Head of caudate nucleus (tissue), 42 donors: Measurements from ENCODE around the gene CLCN2.

ENCODE experiments used
- DNase-seq, 42 donors: peaks; one replicate each; pipeline versions ENCODE4 v3.0.0 to v3.0.0-alpha.2; 2020 to 2021; ENCODE audit warnings: mixed read lengths in 7 of 42
- intact Hi-C: fragments of 100-400 bp; cut with DNase I; formaldehyde crosslinking; loops from one replicate; pipeline ENCODE4 v1.15.0; 2022

Gene CLCN2

DNA sequence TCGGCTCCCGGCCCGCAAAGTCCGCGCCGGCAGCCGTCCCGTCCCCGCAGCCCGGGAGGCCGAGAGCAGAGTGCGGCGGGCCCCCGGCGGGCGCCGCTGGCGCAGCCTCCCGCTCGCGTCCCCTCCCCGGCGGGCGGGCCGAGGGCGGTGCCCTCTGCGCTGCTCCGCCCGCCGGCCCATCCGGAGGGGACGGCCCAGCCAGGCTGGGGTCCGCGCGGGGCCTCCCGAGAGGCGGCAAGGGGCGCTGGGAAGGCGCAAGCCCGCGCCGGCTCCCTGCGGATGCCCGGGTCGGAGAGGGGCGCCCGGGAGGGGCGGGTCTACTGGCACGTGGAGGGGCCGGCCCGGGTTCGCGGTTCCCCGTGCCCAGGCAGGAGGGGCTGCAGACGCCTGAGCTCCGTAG lies at the start of gene CLCN2, which contains the start of gene POLR2H:
Gene CLCN2 (minus strand): TSS at position 74 of the 400 bp plus-strand sequence. CDS start 126 bp downstream, outside the sequence.
Gene POLR2H (plus strand): TSS at position 179 of the 400 bp plus-strand sequence. CDS start 1,783 bp downstream, outside the sequence.
- intact Hi-C loops = no loop called here
- peak in 40 of 42 donors; percentile 46 to 85 (median 72) for DNase-seq

DNA sequence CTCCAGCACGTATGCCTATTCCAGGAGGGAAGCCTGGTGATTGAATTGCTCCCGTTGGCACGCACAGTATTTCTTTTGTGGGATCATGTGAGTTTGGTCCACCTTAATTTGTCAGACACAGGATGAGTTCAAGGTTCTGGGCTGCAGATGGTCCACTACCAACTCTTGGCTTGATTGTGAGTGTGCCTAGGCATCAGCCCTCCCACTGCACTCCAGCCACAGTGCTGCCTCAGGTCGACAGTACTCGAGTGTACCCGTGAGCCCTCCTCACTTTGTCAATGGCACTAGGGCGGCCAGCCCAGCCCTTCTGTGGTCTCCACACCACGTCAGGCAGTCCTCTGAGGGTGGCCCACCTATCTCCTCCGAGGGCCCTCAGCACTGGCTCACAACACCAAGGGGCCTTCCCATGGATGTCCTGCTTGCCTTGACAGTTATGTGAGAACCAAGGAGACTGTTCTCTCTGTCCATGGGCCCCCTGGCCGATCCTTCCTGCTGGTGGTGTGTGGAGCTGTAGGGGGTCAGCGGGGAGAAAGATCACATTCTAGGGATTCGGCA lies 48.6 kb upstream of the CLCN2 start:
- intact Hi-C loops = loop anchor here (10.0 kb wide), 1 partner anchor 105 kb away; no protein-coding TSS in a partner anchor
- DNase-seq = peak in 1 of 42 donors; percentile 16

DNA sequence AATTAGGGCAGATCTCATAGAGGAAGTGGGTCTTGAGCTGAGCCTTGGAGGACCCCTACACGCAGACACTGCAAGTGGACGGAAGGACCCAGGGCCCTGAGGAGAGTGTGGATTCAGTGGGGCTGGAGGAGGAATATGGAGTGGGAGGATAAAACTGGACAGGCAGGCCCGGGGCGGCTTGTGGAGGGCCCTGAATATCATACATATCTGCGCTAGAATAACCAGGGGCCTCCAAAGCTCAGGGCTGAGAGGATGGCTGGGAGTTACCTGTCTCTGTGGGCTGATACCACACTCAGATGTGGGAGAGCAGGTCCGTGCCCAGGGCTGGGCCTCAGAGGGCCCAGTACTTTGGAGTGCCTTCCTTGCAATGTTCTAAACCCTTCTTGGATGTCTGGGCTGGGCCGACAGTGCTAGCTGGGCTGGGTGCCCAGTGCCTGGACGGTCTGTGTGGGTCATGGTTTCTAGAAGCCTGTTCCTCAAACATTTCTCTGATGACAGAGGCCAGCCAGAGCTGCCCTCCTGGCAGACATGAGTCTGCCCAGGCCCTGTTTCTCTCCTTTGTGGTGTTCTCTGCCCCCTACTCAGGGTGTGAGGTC lies 48.0 kb upstream of the CLCN2 start:
- intact Hi-C loops = no loop called here
- peak in 1 of 42 donors; percentile 16 for DNase-seq

DNA sequence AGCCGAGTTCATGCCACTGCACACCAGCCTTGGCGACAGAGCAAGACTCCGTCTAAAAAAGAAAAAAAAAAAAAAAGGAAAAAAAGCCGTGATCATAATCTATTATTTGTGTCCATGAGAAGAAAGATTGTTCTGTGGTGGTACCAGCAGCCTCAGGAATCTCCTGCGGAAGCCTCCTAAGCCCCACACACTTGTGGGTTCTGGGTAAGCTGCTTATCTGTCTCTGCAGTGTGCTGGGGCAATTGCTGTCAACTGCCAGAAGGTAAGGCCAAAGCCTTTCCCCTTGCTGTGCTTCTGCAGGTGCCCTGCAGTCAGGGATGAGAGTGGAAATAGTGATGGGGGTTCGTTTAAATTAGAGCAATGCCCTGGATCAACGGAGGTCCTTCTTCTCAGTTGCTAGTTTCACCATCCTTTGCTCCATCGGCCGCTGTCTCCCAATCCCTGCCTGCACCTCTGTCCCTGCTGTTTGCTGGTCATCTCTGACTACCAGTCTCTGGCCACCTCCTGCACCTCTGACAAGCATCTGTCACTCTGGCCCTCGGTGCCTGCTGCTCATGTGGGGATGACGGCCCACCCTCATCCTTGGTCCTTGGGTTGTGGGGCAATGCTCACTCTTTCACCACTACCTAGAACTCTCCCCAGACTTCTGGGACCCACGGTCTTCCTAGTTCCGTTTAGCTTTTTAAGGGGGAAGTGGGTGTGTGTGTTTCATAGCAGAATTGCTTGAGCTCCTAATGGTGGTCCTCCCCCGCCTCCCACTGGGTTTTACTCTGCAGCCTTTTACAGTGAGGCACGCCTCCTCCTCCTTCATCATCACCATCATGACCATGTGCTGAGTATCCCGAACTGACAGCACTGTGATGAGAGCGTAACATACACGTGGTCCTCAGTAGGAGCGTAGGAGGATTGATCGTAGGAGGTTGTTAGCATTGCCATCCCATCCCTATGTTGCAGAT lies 43.9 kb upstream of the CLCN2 start:
- peak in 35 of 42 donors; percentile 18 to 87 (median 59) for DNase-seq
- intact Hi-C loops = no loop called here

DNA sequence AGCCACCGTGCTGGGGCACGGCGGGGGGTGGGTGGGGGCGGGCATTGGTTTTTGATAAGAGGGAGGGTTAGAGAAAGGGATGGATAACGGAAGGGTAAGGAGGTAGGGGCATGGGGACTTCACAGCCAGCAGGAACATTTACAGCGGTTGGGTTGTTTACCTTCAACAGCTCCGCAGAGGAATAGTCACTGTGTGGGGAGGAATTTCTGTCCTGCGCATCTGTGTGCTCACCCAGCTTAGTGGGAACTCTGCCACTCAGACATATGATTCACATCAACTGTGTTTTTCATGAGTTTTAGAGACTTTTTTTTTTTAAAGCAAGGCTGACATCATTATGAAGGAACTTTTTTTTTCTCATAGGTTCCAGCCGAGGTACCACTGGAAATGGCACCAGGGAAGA lies 38.0 kb upstream of the CLCN2 start:
- intact Hi-C loops = no loop called here
- DNase-seq = peak in 5 of 42 donors; percentile 3 to 32 (median 26)

DNA sequence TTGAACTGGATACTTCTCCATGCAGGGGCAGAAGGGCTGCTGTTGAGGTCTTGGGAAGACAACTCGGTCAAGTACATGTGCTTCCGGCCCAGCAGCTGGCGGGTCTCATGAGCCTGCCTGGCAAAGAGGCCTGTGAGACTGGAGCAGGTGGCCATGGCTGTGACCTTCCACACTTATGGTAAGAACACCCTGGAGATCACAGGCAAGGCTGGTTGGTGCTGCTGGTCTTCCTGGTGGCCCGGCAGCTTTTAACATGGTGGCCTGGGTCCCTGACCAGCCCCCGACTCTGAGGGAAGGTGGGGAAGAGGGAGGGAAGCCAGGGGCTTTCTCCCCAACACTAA lies 33.9 kb upstream of the CLCN2 start:
- intact Hi-C loops = no loop called here
- DNase-seq = no peak

DNA sequence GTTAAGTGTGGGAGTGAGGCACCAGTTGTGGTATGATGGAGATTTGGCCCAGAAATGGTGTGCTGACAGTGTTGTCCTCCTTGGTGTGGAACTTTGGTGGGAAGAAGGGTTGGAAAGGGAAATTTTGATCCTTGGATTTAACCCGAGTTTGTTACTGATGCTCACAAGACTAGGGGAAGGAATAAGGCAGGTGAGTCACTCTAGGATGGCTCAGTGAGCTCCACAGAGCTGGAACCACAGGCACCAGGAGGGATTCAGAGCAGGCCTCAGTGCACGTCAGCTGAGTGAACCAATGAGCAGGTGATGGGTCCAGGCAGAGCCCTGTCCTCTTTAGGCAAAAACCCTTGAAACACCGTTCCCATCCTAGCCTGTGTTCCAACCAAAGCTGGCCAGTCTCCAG lies 29.9 kb upstream of the CLCN2 start:
- DNase-seq = no peak
- intact Hi-C loops = no loop called here

DNA sequence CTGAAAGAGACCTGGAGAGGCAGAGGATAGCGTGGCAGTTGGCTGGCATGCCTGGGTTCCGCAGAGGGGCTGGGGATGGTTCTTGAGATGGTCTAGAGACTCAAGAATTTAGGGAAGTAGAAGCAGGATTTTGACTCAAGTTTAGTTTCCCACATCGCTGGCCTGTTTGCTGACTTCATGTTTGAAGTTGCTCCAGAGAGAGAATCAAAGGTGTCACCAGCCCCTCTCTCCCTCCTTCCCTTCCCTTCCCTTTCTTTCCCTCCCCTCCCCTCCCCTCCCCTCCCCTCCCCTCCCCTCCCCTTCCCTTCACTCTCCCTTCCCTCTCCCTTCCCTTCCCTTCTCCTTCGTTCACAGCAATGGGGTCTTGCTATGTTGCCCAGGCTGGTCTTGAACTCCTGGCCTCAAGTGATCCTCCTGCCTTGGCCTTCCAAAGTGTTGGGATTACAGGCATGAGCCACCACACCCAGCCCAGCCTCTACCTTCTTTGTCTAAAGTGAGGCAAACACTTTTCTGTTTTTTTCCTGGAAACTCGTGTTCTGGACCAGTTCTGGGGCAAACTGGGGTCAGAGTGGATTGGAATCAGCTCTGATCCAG lies 28.6 kb upstream of the CLCN2 start:
- intact Hi-C loops = no loop called here
- no peak for DNase-seq

DNA sequence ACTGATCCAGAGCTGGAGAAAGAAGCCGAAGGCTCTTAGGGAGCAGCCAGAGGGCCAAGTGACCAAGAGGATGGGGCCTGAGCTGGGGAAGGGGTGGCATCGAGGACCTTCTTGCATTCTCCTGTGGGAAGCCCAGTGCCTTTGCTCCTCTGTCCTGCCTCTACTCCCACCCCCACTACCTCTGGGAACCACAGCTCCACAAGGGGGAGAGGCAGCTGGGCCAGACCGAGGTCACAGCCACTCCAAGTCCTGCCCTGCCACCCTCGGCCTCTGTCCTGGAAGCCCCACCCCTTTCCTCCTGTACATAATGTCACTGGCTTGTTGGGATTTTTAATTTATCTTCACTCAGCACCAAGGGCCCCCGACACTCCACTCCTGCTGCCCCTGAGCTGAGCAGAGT lies 28.0 kb upstream of the CLCN2 start:
- no peak for DNase-seq
- intact Hi-C loops = no loop called here

DNA sequence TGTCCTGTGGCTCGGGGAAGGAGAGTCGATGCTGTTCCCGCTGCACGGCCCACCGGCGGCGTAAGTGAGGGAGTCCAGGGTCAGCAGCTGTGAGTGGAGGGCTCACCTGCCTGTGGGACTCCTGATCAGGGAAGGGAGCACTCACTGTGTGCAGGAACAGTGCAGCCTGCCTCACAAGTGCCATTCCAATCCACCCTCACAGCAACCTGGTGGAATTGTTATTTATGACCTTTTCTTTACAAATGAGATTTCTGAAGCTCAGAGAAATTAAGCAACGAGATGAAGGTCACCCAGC lies 27.5 kb upstream of the CLCN2 start:
- no peak for DNase-seq
- intact Hi-C loops = no loop called here

DNA sequence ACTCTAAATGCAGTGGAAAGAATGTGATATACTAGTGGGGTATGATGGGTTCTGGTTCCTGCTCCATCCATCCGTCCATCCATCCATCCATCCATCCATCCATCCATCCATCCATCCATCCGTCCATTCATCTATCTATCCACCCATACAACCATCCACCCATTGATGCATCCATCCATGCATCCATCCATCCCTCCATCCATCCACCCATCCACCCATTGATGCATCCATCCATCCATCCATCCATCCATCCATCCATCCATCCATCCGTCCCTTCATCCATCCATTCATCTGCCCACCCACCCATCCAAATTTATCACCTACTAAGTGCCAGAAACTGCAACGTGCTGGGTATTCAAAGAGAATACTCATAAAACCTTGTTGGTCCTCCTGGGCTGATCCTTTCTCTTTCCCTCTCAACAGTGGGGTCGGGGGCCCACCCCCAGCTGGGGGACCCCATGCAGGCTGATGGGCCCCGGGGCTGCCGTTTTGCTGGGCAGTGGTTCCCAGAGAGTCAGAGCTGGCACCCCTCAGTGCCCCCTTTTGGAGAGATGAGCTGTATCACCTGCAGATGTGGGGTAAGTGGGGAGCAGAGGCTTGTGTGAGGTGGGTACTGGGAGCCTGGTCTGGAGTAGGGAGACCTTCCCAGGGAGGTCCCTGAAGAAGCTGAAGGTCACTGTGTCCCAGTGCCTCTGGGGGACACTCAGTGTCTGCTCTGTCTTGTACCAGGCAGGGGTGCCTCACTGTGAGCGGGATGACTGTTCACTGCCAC lies 26.9 kb upstream of the CLCN2 start:
- intact Hi-C loops = no loop called here

DNA sequence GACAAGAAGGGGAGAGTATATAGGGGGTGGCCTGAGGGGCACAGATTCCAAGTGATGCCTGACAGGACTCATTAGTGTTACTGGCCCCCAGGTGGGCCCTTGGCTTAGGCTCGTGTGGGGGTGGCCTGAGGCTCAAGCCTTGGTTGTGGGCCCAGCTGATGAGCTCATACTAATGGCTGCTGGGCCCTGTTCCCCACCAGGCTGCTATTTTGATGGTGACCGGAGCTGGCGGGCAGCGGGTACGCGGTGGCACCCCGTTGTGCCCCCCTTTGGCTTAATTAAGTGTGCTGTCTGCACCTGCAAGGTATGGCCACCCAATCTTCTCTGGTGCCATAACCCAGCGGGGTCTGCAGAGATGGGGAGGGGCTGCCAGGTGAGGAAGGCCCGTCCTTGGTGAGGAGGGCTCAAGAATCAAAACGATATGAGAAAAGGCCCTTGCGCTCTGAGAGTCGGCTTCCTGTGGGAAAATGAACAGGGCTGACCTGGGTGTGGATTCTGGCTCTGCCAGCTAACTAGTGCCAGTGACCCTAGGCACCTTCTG lies 25.8 kb upstream of the CLCN2 start:
- peak in 1 of 42 donors; percentile 7 for DNase-seq
- intact Hi-C loops = no loop called here

More for the DNA sequence above, 26.9 kb upstream of the CLCN2 start:
- DNase-seq = no peak

DNA sequence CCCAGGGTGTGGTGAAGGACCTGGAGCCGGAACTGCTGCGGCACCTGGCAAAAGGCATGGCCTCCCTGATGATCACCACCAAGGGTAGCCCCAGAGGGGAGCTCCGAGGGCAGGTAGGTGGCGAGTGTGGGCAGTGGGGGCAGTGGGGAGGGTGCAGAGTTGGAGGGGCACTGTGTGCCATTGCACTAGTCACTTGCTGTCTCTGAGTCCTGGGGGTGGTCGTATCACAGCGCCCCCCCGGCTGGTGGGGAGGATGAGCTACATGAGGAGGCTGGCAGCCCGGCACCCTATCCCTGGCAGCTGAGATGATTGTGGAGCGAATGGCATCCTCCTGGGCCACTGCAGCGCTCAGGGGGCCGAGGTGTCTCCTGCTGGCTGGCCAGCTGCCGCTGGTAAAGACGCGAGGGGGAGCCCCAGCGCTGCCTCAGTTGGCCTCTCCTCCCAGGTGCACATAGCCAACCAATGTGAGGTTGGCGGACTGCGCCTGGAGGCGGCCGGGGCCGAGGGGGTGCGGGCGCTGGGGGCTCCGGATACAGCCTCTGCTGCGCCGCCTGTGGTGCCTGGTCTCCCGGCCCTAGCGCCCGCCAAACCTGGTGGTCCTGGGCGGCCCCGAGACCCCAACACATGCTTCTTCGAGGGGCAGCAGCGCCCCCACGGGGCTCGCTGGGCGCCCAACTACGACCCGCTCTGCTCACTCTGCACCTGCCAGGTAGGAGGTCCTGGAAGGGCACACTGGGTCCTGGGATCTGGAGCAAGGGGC lies 24.8 kb upstream of the CLCN2 start:
- peak in 2 of 42 donors; percentile 23 to 26 for DNase-seq
- intact Hi-C loops = no loop called here

DNA sequence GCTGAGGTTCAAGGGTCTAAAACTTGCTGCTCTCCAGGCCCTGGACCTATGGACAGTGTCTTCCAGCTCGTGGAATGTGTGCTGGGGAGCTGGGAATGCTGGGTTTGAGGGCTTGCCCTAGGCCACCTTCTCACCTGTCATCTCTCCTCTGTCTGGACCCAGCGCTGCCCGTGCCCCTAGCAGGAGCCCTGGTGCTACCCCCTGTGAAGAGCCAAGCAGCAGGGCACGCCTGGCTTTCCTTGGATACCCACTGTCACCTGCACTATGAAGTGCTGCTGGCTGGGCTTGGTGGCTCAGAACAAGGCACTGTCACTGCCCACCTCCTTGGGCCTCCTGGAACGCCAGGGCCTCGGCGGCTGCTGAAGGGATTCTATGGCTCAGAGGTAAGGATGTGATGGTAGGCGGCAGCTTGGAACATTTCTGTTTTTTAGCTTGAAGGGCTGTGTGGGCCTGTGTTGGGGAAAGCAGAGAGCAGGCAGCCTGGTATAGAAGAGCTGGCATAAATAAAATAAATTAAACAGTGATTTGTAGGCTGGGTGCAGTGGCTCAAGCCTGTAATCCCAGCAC lies 23.5 kb upstream of the CLCN2 start:
- peak in 13 of 42 donors; percentile 5 to 75 (median 40) for DNase-seq
- intact Hi-C loops = no loop called here

DNA sequence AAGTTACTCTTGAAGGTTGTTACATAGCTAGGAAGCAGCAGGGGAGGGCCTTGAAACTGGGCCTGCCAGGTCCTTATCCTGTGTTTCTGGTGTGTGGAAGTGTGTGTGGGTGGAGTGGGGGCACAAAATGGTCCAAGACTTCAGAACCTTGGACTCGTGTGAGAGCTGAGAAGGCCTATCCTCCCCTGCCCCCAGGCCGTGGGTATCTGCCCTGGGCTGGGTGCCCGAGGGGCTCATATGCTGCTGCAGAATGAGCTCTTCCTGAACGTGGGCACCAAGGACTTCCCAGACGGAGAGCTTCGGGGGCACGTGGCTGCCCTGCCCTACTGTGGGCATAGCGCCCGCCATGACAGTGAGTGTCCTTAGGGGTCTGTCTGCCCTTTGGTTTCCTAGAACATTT lies 22.9 kb upstream of the CLCN2 start:
- intact Hi-C loops = no loop called here
- peak in 1 of 42 donors; percentile 16 for DNase-seq

DNA sequence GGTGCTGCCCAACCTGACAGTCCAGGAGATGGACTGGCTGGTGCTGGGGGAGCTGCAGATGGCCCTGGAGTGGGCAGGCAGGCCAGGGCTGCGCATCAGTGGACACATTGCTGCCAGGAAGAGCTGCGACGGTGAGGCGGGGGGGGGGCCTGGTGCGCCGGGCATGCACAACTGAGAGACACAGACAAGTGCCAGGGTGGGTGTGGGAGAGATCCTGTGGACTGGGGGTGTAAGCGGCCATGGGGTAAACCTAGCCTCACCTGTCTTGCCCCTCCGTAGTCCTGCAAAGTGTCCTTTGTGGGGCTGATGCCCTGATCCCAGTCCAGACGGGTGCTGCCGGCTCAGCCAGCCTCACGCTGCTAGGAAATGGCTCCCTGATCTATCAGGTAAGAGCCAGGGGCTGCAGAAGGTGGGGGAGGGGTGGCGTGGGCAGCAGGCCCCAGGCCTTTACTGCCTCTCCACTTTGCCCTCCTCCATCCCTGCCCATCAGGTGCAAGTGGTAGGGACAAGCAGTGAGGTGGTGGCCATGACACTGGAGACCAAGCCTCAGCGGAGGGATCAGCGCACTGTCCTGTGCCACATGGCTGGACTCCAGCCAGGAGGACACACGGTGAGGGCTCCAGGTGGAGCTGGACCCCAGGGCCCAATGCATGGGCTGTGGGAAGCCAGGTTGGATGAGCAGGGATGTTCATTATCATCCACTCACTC lies 21.8 kb upstream of the CLCN2 start:
- intact Hi-C loops = no loop called here
- peak in 1 of 42 donors; percentile 16 for DNase-seq
